Measurements from ENCODE around the gene TTLL7. TPM values are rescaled to one million over a fixed set of nuclear protein-coding genes. Genes with fewer than 3 reads are reported as not detected.

The TTLL7 gene
- total RNA-seq, 4 donors from 2014 or later: 3.1 to 9.1 (median 6.6) TPM

DNA sequence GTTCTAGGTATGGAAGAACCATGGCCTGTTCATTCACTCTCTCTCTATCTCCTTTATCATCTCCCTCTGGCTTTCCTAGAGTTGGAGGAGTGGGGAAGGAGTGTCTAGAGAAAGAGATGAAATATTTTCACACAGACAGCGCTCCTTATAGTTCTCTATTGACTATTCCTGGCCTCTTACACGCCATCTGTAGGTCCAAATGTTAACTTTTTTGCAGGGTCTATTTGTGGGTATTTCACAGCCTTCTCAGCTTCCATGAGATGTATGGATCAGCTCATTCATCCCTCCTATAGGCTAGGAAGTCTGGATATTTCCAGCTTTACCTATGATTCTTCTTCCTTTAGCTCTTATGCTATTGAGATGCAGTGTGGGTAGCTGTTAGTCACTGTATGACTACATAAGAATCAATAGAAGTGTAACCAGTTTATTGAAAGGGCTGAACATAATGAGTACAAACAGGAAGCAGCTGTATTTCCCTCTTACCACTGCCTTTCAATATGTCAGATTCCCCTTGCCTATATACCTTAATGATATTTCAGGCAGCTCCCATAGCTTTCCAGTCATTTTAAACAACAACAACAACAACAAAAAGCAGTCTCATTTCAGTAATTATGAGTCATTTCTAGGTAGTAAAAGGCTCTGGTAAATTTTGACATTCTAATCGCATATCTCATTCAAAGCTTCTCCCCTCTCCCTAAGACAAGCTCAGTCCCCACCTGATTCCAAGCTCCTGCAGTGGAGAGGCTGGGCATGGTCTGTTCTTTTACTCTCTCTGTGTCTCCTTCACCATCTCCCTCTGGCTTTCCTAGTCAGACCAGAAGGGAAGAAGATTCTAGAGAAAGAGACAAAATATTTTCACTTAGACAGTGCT lies 149.5 kb downstream of the TTLL7 start:
- TF ChIP-seq, protein P1, sequence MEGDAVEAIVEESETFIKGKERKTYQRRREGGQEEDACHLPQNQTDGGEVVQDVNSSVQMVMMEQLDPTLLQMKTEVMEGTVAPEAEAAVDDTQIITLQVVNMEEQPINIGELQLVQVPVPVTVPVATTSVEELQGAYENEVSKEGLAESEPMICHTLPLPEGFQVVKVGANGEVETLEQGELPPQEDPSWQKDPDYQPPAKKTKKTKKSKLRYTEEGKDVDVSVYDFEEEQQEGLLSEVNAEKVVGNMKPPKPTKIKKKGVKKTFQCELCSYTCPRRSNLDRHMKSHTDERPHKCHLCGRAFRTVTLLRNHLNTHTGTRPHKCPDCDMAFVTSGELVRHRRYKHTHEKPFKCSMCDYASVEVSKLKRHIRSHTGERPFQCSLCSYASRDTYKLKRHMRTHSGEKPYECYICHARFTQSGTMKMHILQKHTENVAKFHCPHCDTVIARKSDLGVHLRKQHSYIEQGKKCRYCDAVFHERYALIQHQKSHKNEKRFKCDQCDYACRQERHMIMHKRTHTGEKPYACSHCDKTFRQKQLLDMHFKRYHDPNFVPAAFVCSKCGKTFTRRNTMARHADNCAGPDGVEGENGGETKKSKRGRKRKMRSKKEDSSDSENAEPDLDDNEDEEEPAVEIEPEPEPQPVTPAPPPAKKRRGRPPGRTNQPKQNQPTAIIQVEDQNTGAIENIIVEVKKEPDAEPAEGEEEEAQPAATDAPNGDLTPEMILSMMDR (IDR thresholded peaks at IDR 0.05): no peak
- ATAC-seq (ENCODE audit: low FRiP score): no peak
- no peak for DNase-seq (ENCODE audit: low spot score)

DNA sequence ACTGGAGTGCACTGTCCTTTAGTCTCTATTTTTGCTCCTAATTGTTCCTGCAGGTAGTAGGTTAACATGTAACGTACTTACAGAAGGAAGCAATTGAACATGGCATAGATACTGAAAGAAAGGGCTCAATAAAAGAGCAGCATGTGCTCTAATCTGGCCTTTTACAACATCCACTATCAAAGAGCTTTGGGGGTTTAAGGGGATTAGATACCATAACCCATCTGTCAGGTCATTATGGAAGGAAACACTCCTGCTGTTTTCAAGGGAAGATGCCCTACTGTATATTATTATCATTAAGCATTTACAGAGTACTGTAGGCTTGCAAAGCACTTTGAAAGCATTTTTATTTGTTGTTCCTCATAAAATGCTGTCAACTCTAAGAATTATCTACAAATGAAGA lies 152.8 kb downstream of the TTLL7 start:
- TF ChIP-seq, protein P1 (IDR thresholded peaks at IDR 0.05): no peak
- ATAC-seq (ENCODE audit: low FRiP score) (no peak), DNase-seq (ENCODE audit: low spot score) (no peak)

DNA sequence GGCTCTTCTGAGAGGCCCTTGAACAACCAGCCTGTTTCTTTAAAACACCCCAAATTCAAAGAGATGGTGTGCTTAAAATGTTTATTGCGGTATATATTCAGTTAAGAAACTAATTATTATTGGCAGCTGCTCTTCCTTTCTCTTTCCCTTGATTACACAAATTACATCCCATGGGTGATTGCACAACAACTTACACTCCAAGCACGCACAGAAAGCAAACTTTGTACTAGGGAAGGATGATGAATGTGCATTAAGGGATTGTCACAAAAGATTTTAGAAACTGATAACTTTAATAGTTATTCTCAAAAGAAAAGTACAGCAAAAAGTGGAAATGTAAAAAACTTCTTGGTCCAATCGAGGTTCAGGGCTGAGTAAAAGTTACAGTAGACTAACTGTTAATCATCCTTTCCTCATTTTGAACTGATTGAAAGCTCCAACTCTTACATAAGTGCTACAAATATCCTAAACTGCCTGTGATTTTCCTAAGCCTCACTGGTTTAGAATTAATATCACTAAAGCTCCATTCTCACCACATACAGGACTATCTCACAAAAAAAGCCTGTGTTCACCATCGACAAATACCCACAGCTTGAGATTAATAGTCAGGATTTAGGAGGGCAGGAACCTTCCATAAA lies 153.4 kb downstream of the TTLL7 start:
- TF ChIP-seq, protein P1 (IDR thresholded peaks at IDR 0.05): no peak
- ATAC-seq (ENCODE audit: low FRiP score) (no peak), DNase-seq (ENCODE audit: low spot score) (no peak)

DNA sequence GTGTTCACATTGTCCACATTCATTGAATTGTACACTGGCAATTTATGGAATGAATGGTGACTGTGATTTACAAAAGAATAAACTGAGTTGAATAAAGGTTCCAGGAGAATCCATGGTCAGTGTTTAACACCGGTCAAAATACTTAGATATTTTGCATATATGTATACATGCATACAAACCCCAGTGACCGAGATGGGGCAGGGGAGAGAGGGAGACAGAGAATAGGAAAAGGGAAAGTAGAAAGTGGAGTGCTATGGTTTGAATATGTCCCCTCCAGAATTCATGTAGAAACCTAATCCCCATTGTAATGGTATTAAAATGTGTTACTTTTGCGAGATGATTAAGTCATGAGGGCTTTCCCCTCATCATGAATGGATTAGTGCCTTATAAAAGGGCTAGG lies 154.4 kb downstream of the TTLL7 start:
- TF ChIP-seq, protein P1 (IDR thresholded peaks at IDR 0.05): no peak
- no peak for ATAC-seq (ENCODE audit: low FRiP score)
- no peak for DNase-seq (ENCODE audit: low spot score)

DNA sequence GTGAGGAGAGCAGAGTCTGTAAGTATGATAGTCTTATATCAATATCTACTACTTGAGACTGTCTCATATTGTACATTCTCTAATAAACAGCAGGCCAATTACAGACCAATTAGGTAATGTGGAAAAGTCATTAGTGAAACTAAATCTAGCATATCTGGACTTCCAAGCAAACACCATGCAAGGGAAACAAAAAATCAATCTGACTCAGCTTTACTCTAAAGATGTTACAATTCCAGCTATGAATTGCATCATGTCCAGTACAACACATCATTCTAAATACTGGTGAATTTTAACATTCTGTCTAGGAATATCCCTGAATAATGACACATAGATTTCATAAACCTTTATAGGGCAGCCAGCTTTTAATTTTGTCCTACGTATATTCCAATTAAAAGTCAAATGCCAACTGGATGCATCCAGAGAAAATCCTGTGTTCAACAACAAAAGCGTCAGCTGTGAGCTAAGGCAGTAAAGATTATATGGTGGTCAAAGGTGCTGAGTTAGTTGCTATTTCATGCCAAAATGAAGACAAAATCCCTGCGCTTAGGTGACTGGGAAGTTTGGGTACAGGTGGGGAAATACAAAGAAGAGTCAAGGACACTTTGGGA lies 159.3 kb downstream of the TTLL7 start:
- TF ChIP-seq, protein P1 (IDR thresholded peaks at IDR 0.05): no peak
- no peak for ATAC-seq (ENCODE audit: low FRiP score)
- DNase-seq (ENCODE audit: low spot score): no peak

DNA sequence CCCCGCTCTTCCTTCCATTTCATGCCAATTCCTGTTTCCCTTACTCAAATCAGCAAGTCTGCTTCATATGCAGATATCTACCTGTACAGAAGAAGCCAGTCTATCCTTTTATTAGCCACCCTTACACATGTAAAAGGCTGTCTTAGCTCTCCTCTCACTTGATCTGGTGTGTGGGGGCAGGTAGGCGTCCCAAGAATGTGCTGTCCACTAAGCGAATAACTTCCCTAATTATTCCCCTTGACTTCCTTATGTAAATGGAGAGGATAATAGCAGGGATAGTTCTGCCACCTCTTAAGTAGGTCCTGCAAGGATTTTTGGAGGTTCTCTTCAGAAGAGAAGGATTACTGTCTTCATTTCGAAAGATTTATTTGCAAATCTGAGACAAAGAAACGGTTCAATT lies 160.4 kb downstream of the TTLL7 start:
- TF ChIP-seq, protein P1 (IDR thresholded peaks at IDR 0.05): no peak
- DNase-seq (ENCODE audit: low spot score) (no peak), ATAC-seq (ENCODE audit: low FRiP score) (no peak)
